SU-DHL-6 (cell line): ENCODE measurements around the gene CDPF1.

Experiments
- EZH2phosphoT487 ChIP-seq: fragments of 200-600 bp; sonication (generic), shearing (Covaris generic); conservative IDR thresholded peaks from 2 replicates; pipeline ENCODE4 v1.6.1; 2018; ENCODE audit warnings: mild to moderate bottlenecking, antibody characterized with exemption, low read length, moderate library complexity, mixed read lengths
- TF ChIP-seq, protein P1 (sequence below): fragments of 200-600 bp; sonication (generic); IDR thresholded peaks from one replicate; pipeline ENCODE4 v1.5.1; 2017; ENCODE audit warnings: antibody characterized with exemption, mild to moderate bottlenecking, low read length, moderate library complexity; ENCODE audit not compliant: insufficient read depth, poor library complexity, severe bottlenecking

- TF ChIP-seq, protein P1, sequence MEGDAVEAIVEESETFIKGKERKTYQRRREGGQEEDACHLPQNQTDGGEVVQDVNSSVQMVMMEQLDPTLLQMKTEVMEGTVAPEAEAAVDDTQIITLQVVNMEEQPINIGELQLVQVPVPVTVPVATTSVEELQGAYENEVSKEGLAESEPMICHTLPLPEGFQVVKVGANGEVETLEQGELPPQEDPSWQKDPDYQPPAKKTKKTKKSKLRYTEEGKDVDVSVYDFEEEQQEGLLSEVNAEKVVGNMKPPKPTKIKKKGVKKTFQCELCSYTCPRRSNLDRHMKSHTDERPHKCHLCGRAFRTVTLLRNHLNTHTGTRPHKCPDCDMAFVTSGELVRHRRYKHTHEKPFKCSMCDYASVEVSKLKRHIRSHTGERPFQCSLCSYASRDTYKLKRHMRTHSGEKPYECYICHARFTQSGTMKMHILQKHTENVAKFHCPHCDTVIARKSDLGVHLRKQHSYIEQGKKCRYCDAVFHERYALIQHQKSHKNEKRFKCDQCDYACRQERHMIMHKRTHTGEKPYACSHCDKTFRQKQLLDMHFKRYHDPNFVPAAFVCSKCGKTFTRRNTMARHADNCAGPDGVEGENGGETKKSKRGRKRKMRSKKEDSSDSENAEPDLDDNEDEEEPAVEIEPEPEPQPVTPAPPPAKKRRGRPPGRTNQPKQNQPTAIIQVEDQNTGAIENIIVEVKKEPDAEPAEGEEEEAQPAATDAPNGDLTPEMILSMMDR: no peak
- TF ChIP-seq EZH2phosphoT487: no peak
Observed at GRCh38 chr22:46229701-46230100, 20.4 kb downstream of the CDPF1 start.
